ENCODE results near the gene OR10A3.

The OR10A3 gene

DNA sequence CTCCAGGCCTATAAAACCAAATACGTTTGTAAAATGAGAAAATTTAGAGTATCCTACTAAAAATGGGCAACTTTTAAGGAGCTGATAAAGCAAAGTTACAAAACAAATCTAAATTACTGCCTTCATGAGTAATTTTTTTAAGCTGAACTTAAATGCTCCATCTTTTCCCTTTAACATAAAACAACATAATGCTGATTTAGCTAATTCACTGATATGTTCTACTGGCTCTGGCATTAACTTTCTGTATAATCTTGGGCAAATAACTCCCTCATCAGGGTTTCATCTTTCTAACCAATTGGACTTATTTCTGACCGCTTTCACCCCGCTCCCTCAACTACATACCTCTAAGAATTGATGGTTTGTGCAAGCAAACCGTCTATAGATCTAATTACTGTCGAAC lies 362 bp downstream of the OR10A3 start:
- DNase-seq (ENCODE audit: low read depth), result no peak

DNA sequence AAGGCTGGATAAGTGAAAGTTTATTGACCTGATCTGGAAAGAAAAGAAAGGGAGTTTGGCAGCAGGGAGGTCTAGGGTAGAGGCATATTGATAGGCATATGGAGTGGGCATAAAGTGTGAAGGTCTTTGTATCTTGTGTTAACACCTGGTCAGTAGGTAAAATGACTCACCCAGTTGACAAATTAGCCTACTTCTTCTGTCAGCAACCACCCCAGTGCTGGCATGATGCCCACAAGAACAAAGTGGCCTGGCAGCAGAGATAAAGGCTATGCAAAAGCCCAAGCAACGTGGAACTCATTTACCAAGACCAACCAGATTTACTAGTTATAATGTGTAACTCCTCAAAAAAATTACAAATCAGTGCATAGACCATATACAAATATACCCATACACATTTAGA lies 4.9 kb downstream of the OR10A3 start:
- no peak for DNase-seq (ENCODE audit: low read depth)

DNA sequence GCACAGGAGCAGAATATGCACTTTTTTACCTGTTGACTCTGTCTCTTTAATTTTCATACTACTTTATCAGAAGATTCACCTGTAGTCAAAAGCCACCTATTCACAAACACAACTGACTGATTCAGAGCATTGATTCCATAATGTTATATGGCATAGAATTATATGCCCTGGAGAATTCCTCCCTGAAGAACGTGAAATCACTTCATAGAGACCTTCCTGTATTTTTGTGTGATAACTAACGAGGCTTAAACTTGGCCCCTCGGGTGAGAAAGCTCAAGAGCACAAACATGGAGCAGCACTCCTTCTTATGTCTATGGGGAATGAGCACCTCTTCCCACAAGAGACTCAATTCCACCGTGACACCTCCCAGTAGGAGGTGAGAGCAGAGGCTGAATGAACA lies 10.3 kb downstream of the OR10A3 start, which contains the start of gene OR10A6:
Gene OR10A6 (minus strand): TSS at position 101 of the 400 bp plus-strand sequence. CDS start 2,606 bp downstream, outside the sequence.
- DNase-seq (ENCODE audit: low read depth), result no peak

- no peak for DNase-seq (ENCODE audit: low read depth)
Measured at GRCh38 chr11:7927635-7928034, 13.9 kb downstream of the OR10A3 start.

- no peak for DNase-seq (ENCODE audit: low read depth)
Measured at GRCh38 chr11:7924536-7924935, 17.0 kb downstream of the OR10A3 start.

DNA sequence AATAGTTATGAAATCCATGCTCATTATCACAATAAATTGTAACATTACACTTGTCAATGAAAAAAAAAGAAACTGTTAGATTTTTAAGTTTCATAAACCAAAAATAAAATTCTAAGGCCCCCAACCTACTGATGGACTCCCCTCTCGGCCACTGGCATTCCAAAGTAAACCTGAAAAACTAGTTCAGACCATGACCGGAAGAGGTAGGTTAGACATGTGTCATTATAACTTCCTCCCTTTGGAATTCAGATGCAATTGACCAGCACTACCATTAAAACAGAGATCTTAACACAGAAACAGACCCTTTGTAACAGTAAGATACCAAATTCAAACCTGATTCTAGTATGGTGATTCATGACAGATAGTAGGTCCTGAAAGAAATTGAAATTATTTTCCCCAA lies 23.4 kb downstream of the OR10A3 start:
- DNase-seq (ENCODE audit: low read depth), result no peak

- DNase-seq (ENCODE audit: low read depth), result no peak
Measured at GRCh38 chr11:7911011-7911410, 30.5 kb downstream of the OR10A3 start.

GRCh38 chr11:7910286-7910788 lies 31.2 kb downstream of the OR10A3 start:
- no peak for DNase-seq (ENCODE audit: low read depth)

DNA sequence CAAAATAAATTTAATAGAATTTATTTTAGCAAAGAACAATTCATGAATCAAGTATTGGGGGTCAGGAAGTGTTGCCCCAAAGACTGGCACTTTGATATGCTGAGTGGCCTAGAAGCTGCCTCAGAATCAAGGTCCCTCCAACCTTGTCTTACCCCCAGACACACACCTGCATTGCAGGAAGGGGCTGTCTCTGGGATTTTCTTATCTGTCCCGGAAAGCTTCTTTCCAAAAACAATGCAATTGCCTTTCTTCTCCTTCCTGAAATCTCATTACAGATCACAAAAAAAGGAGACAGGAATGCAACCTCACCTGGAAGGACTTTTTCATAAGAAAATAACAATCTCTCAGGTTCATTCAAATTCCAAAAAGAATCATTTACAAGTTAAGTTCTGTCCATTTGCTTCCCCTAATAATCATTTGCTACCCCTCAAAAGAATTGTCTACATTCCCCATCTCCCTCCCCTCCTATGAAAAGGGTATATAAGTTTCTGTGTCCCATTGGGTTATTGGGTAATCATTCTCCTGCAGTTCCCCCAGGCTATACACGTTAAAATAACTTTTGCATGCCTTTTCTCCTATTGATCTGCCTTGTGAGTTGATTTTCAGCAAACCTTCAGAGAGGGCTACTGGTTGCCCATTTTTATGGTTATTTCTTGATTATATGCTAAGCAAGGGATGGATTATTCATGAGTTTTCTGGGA lies 31.8 kb downstream of the OR10A3 start:
- no peak for DNase-seq (ENCODE audit: low read depth)

DNA sequence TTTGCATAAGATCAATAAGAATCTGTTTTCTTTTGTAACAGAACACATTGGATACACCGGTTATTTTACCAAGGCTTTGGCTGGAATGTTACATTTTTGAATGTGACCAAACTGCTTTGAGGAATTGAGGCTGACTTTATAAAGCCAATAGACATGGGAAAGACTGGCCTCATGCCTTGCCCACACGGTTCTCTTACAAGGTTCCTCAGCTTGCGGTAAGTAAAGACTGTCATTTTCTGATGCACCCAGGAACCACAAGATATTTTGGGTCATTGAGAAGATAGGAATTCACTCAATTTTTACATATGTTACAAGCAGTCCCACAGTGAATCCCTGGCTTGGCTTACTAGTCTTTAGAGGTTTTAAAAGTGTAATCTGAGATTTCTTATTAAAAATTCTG lies 34.4 kb downstream of the OR10A3 start:
- no peak for DNase-seq (ENCODE audit: low read depth)

GRCh38 chr11:7906481-7906880 lies 35.0 kb downstream of the OR10A3 start:
- DNase-seq (ENCODE audit: low read depth), result no peak

DNA sequence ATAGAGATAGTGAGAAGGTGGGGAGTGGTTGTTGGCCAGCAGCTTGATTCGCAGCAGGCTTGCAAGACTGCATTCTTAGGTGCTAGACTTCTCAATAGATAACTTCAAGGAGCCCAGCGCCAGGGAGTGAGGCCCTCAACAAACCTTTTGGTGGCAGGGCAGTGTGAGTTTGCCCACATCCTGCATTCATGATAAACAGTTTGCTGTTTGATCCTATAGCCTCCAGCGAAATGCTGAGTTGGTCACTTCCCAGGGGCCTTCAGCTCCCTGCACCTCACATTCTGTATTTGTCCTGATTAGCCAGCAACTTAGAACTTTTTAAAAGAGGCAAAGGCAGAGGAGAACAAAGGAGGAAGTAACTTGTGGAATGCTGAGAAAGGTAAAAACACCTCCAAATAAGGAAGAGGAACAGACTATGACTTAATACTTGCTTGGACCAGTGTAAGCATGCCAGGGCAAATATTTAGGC lies 35.5 kb downstream of the OR10A3 start:
- DNase-seq (ENCODE audit: low read depth), result no peak

- no peak for DNase-seq (ENCODE audit: low read depth)
Measured at GRCh38 chr11:7905549-7905948, 36.0 kb downstream of the OR10A3 start.

- no peak for DNase-seq (ENCODE audit: low read depth)
Measured at GRCh38 chr11:7904917-7905316, 36.6 kb downstream of the OR10A3 start.

DNA sequence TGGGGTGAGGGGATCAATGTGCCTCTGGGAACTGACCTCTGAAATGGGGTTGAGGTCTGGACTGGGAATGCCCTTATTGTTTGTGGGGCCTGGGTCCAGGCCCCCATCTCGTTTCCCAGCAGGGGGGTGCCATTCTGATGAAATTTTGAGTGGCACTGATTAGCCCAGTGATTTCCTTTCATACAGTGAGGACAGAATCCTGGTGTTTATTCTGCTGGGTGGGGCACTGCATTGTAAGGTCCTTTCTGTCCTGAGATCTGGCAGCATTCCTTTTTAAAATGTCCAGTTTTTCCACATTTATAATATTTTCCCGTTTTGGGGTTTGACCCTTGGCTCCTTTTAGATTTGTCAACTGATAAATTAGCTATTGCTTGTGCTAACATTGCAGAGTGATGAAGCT lies 37.6 kb downstream of the OR10A3 start:
- no peak for DNase-seq (ENCODE audit: low read depth)

DNA sequence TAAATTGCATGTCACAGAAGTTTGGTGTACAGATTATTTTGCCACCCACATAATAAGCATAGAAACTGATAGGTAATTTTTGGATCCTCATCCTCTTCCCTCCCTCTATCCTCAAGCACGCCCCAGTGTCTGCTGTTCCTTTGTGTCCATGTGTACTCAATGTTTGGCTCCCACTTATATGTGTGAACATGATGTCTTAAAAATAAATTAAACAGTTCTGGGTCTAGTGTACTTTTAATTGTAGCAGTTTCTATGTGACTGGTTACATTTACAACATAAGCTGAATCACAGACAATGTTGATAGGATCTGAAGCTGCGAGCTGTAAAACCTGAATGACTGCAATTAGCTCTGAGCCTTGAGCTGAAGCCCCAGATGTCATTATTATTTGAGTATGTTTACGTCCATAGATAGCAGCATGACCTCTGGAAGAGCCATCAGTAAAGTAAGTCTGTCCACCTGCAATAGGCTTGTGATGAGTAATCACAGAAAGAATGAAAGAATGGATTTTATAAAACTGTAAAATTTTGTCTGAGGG lies 40.1 kb downstream of the OR10A3 start:
- DNase-seq (ENCODE audit: low read depth), result no peak

GRCh38 chr11:7900686-7901085 lies 40.8 kb downstream of the OR10A3 start:
- DNase-seq (ENCODE audit: low read depth), result no peak

DNA sequence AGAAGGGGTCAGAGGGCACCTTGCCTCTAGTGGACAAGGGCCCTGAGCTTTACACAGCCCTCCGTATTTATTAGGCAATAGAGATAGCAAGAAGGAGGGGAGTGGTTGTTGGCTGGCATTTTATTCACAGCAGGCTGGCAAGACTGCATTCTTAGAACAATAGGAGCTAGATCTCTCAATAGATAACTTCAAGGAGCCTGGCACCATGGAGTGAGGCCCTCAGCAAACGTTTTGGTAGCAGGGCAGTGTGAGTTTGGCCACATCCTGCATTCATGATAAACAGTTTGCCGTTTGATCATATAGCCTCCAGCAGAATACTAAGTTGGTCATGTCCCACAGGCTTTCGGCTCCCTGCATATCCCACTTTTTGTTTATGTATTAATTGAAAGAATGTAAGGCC lies 42.1 kb downstream of the OR10A3 start:
- no peak for DNase-seq (ENCODE audit: low read depth)

DNA sequence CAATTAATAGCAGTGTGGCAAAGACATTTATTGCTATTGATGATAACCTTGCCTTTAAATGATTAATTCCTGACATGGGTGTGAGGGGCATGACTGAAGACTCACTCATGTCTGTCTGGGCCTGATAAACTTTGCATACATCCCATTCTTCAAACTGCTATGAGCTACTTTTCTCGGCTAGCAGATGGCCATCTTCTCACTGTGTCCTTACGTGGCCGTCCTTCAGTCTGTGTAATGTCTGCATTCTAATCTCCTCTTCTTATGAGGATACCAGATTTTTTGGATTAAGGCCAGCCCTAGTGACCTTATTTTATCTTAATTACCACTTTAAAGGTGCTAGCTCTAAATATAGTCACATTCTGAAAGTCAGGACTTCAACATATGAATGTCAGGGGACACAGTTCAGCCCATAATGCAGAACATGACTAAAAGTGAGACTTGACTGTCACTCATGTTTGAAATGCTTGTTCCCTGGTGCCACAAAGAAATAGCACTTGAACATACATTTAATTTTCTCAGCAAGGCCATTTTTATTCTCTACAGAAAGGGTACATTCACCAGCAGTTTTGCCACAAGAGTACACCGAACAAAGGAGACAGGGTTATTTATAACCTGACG lies 42.7 kb downstream of the OR10A3 start:
- no peak for DNase-seq (ENCODE audit: low read depth)

GRCh38 chr11:7896009-7896785 lies 45.3 kb downstream of the OR10A3 start:
- DNase-seq (ENCODE audit: low read depth), result no peak

DNA sequence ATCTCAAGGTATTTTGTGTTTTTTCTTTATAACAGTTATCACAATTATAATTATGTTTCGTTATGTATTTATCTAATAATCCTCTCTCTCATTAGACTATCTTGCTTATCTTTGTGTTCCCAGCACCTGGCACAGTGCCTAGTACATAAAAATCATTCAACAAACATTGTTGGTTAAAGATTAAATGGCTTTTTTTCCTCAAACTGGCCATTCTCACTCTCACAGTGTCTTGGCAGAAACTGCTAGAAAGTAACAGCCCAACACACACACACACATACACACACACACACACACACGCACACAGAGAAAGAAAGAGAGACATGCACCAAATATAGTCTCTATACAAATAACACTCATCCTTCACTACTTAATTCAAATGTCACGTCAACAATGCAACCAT lies 47.3 kb downstream of the OR10A3 start:
- DNase-seq (ENCODE audit: low read depth), result no peak

DNA sequence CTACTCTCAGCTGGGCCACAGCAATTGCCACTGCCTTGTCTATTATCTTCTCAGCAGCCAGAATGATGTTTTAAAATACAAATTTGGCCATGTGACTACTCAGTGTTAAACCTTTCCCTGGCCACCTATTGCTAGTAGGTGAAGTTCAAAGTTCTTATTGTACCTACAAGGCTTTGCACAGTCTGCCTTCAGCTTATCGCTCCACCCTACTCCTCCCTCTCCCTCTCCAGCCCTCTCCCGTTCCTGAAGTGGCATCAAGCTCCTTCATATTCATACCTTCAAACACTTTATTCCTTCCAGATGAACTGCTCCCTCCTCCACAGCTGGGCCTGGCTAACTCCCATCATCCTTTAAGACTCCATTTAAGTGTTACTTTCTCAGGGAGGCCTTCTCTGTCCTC lies 47.7 kb downstream of the OR10A3 start:
- no peak for DNase-seq (ENCODE audit: low read depth)

- no peak for DNase-seq (ENCODE audit: low read depth)
Measured at GRCh38 chr11:7892840-7893254, 48.7 kb downstream of the OR10A3 start.
